NCI-H345 treated with DMSO at 0.1 percent for 48 hours (cell line): Measurements from ENCODE around the gene CUL7.
"Not testable (repeated sequence)": the region's sequence is repeated elsewhere in the genome, so short reads cannot be mapped to it uniquely, and the experiment has no call there.

Experiments
- DNase-seq: peaks from one replicate; lab custom pipeline; 2025; ENCODE audit not compliant: unreplicated experiment; lab: John Stamatoyannopoulos, UW

Gene CUL7

DNA sequence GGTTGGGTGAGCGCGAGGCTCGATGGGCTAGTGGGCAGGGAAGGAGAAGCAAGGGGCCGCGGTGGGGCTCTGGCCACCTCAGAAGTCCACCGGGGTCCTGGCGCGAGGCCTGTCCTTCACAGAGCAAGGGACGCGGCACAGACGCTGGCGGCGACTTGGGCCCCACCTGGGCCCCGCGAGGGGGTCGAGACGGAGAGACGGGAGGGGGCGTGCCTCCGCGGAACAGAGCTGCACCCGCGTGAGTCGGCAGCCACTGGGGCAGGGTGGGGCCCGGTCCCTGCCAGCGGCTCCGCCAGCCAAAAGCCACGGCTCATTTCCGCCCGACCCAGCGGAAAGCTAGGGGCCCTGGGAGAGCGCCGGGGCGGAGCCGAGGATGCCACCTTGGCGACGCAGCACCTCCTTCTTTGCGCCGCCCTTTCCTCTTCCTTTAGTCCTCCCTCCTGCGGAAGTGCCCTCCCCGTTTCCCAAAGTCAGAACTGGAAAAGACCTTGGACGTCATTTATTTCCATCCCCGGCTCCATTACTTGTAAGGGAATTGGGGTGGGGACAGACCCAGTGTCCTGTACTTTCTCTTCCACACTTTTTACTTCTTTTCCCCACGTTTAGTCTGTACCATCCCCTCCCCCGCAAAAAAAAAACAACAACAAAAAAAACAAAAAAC lies at the start of gene CUL7:
TSS of gene CUL7 (minus strand) at position 307 of the 661 bp plus-strand sequence. CDS start 1,063 bp downstream, outside the sequence.
- DNase-seq = peak; percentile 88

GRCh38 chr6:43101497-43101896 lies 47.8 kb upstream of the CUL7 start:
- DNase-seq = no peak

DNA sequence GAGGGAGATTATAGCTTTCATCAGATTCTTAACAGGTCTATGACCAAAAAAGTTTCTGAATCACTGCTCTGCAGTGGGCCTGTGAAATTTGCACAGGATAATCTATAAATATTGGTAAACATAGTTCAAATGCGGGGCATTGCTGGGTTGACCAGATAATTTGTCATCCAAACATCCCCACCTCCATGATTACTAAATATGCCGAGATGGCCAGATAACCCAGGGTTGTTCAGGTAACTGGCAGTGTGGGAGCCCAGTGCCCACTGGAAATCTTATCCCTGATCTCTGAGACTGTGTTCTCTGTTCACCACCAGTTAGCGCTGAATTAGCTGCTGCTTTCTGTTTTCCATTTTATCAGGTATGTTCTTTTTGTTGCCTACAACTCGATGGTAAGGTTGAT lies 43.9 kb upstream of the CUL7 start:
- DNase-seq = no peak

- DNase-seq = no peak
These were observed 43.4 kb upstream of the CUL7 start for GRCh38 chr6:43097098-43097489.

DNA sequence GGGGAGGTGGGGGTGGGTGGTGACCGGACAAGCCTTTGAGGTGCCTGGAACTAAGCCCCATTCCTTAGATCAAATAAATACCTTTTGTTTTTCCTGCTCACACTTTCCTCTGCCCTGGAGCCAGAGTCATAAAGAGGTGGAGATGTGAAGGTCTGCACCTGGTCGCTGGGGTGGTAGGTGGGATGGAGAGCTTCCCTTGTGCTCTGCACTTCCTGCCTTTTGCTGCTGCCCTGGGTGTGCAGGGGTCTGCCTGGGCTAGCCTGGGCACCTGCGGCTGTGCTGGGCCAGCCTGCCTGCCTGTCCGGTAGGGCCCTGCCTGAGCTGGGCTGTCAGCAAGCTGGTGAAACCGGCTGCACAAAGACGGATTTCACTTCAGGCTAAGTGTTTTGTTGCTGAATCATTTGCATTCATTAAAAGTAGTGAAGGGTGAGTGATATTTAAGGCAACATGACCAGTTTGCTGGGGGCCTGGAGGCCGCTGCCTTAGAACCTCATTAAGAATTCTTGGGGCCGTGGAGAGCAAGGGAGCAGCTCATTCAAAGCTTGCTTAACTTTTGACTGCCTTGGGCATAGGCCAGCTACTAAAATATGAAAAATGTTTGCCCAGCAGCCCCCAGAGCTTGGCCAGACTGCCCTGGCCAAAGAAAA lies 42.9 kb upstream of the CUL7 start:
- no peak for DNase-seq

DNA sequence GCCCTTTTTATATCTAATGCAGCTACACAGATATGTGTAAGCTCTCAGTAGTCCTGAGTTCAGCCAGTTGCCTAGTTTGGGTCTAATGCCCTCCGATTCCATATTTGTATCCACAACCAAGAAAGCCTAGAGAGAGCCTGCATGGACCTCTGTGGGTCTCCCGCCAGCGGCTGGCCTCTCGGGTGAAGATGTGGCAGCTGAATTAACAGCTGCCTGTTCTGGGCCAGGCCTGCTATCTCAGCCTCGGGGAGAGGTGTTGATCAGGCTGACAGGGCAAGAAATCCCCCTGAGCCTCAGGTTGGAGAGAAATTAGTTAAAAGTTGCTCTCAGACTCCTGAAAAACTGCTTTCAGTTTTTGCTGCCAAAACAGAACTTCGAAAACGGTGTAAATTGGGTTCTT lies 42.3 kb upstream of the CUL7 start:
- DNase-seq = no peak

DNA sequence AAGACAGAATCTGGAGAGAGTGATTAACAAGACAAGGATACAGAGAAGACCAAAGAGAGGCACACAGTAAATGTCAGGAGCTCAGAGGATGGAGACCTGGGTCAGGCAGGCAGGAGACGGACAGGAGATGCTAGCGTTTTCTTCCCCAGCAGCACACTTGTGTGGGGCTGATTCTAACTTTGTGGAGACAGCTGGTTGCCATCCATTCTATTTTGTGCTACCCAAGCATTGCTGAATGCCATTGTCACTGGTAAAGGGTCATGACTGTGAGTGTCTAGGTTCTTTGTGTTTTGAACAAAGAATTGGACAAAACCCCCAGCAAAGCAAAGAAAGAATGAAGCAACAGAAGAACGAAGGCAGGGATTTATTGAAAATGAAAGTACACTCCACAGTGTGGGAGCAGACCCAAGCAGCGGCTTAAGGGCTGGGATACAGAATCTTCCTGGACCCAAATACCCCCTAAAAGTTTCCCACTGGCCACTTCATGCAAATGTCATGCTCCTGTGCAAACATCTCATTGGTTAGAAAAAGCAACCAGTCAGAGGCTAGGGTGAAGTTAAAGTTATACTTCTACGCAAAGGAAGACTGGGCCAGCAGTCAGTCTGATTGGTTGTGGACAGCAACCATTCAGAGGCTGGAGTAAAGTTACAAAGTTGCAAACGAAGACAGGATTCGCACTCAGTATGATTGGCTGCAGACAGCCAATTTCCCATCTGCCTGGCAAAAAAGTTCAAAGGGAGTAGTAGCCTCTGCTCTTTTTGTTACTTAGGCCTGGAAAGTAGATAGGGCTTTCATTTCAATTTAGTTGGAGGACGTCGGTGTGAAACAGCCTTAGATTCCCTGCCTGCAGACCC lies 40.0 kb upstream of the CUL7 start:
- DNase-seq = no peak

GRCh38 chr6:43092635-43093034 lies 39.0 kb upstream of the CUL7 start:
- no peak for DNase-seq

- DNase-seq = no peak
These were observed 37.9 kb upstream of the CUL7 start for GRCh38 chr6:43091436-43091991.

- no peak for DNase-seq
These were observed 37.4 kb upstream of the CUL7 start for GRCh38 chr6:43091020-43091419.

DNA sequence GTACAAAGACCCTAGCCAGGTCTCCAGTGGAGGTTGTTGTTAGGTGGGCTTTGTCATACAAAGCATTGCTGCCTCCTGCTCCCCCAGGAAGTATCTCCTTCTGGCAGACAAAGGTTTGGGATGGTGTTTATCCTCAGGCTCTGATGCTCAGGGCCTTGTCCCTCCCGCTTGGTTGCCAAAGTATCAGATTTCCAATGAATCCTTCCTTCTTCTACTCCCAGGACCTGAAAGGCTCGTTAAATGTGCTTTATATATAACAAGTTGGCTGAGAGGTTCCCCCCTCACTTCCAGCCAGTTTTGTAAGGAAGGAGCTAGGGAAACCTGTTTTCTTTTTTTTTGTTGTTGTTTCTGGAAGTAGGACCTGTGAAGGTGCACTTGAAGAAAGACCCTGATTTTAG lies 36.9 kb upstream of the CUL7 start:
- DNase-seq = no peak

DNA sequence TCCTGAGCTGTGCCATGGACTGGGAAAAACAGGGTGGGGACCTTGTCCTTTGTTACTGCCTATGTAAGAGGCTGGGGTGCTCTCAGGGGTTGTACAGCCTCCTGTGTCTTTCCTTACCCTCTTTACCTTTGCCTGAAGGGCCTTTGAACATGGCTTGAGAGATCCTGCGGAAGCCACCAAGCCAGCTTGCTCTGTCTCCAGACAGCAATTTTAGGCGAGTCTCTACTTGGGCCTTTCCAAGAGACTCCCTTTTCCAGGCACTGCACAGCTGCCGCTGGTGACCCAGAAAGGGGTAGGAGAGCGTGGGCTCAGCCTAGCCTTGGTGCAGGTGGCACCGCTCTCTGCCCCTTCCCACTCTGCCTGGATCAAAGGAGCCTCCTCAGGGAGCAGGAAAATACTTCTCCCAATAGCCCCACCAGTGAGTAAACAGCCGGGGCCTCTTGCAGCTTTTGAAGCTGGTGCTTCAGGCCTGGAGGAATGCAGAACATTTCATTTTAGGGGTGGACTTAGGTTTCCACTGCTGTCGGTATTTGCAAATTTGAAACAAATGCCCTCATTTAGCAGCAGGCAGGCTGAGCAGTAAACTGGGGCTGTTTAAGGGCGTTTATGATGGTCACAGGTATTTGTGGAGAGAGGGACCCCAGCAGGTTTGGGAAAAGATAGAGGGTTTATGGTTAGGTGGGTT lies 36.4 kb upstream of the CUL7 start:
- no peak for DNase-seq

DNA sequence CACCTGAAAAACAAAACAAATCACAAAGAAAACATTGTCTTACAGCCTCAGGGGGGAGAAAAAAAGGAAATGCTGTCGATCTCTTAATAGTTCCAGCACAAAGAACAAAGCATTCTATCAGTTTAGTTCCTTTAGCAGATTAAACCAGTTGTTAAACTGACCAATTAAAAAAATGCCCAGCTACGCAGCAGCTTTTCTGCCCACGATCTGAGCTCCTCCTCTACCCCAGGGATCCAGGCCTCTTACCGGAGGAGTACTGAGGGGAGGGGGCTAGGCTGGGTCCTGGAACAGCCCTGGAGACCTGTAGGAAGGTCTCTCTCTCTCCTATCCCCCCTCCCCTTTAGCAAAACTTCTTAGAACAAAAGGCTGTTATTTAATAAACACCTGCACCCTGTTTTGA lies 35.8 kb upstream of the CUL7 start:
- DNase-seq = no peak

GRCh38 chr6:43088654-43089056 lies 35.0 kb upstream of the CUL7 start:
- no peak for DNase-seq

- no peak for DNase-seq
These were observed 32.5 kb upstream of the CUL7 start for GRCh38 chr6:43086022-43086658.

GRCh38 chr6:43082806-43083655 lies 29.4 kb upstream of the CUL7 start:
- no peak for DNase-seq

DNA sequence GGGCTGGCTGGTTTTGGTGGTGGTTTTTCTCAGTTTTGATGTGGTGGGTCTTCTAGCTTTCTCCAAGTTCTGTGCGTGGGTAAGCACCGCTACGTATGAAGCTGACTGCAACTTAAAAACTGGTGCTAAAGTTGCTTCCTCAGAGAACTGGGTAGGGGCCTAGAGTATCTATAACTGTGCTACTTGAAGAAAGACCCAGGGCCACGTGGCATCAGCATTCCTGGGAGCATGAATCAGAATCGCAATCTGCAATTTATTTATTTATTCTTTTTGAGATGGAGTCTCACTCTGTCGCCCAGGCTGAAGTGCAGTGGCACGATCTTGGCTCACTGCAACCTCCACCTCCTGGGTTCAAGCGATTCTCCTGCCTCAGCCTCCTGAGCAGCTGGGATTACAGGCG lies 28.3 kb upstream of the CUL7 start:
- DNase-seq = not testable (repeated sequence)

DNA sequence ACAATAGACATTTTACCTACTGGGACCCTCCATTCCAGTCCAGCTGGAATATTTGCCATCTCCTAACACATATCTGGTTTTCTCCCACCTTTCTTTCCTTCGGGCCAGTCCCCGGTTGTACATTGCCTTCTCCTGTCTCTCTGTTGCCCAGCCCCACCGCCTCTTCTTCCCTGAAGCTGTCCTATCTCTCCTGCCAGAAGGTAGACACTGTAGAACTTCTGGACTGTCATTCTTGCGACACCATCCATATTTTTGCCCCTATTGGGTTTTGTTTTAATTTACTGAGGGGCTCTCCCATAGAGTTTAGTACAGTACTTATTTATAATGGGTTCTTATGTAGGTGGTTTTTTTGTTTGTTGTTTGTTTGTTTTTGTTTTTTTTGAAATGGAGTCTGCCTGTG lies 27.4 kb upstream of the CUL7 start:
- no peak for DNase-seq

GRCh38 chr6:43078691-43079090 lies 25.0 kb upstream of the CUL7 start:
- no peak for DNase-seq
